HCEC 1CT (cell line): Measurements from ENCODE around the gene OXCT1.
"Not testable (repeated sequence)": the region's sequence is repeated elsewhere in the genome, so short reads cannot be mapped to it uniquely, and the experiment has no call there.

Experiments used
- DNase-seq: peaks from one replicate; pipeline ENCODE4 v3.0.0-alpha.2; 2017

Gene OXCT1

DNA sequence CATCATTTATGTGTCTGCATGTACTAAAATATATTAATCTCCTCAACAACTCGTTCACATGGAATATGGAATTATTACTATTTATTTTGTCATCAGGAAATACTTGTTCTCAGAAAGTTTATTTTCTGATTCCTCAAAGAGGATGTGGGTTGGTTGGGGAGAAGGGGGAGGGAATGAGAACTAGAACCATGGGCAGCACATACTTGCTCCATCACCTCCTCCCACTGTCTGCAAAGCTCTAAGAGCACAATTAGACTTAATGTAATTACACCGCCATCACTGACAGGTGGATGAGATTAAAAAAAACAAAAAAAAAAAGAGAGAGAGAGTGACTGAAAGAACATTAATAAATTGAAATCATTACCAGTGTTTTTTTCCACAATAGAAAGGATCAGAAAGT lies 98.2 kb downstream of the OXCT1 start:
- no peak for DNase-seq

DNA sequence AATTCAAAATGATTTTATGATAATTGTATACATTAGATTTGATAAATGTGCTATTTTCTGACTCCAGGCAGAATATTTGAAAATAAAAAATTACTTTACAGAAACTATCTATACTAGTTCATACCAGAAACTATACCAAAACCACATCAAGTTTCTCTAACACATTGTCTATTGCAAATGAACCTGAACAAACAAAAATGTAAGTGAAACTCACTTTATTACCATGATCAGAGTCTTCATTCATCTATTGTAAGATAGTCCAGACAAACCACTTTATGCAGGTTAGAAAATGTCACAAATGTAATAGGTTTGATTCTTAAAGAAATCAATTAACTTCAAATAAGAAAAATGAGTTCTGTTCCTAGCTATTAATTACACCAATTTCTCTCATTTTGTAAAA lies 99.4 kb downstream of the OXCT1 start:
- no peak for DNase-seq

DNA sequence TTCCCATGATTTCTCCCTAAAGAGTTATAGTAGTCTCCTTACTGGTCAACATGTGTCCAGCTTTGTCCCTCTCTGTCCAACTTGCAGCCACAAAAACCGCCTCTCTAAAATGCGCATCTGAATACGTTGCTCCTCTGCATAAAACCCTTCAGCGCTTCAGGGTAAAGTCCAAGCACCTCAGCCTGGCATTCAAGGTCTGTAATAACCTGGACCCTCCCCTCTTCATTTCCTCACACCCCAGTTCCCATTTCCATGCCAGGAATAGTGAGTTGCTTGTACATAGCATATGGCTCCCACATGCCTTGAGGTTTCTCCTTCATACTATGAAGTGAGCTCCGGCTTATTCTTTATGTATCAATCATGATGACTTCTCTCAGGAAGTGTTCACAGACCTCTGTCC lies 101.5 kb downstream of the OXCT1 start:
- no peak for DNase-seq

DNA sequence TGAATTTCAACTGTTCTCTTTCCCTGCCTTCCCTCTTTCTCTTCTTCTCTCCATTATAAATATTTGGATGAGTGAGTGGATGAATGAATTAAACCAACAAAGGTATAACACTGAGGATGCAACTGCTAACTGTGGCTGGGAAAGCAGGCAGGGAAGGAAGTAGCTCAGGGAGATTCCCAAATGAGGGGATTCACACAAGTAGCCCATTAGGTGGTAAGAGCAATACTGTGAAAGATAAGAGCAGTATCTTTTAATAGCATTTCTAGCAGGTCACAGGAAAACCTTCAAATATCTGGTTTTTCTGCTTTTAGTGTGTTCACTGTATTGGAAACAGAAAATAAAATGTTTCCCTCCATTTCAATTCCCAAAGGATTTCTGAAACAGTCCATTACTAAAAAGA lies 105.6 kb downstream of the OXCT1 start:
- no peak for DNase-seq

DNA sequence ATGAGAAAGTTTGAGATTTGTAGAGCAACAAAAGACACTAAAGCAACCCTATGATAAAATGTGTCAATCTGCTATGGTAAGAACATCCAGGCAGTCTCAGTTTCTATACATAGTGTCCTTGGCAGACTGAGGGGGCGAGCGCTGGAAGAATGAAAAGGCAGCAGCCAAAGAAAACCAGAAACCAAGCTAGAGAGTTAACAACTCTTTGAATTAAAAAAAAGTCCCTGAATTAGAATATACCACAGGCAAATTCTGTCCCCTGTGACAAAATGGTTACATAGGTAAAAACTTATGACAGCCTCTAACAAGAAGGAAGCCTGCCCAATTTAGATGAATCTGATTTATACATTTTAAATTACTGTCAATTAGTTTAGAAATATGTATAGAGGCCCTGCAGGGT lies 106.7 kb downstream of the OXCT1 start:
- no peak for DNase-seq

DNA sequence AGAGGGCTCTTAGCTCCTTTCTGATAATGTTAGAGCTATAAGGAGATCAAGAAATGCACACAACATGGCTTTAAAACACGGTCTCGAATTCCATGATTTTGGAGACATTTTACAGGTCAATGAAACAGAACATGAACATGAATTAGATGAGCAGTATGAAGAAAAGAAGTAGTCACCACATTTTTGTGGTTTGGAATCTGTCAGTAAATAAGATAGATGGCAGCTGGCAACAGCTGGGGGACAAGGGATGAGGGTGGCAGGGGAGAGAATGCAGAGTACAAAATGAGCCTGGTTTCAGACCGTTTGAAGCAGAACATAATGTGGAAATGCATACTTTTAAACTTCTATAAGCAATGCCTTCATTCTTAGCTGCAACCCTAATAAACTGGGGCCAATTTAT lies 107.1 kb downstream of the OXCT1 start:
- peak; percentile 81 for DNase-seq

DNA sequence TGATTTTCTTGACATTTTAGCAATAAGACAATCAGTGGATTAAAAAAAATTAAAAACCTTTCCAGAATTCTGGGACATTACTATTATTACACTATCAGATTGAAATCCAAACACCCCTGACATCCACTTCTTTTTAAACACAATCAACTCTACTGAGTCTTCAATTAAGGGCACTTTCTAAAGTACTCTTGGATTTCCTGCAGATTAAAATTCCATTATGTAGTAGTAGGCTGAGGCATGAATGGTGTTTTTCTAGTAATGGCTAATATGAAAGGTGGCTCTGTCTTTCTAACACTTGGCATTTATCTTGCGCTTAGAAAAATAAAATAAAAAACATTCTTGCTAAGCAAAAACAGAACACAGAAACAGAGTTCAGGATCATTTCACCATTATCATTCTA lies 107.8 kb downstream of the OXCT1 start:
- no peak for DNase-seq

DNA sequence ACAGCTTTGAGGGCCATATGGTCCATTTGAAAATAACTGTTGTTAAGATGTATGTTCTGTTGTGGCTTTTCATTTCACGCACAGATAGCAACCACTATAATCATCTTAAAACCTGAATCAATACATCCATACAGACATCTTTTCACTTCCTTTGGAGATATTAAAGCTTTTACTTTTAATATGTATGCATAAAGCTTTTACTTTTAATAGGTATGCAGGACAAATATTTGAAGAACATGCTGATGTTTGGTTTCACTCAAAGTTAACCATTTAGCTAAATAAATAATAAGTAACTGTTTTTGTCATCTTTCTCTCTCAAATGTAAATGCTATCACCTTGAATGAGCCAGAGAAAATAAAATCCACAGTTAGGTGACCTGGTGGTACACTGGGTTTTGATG lies 108.6 kb downstream of the OXCT1 start:
- DNase-seq = no peak

DNA sequence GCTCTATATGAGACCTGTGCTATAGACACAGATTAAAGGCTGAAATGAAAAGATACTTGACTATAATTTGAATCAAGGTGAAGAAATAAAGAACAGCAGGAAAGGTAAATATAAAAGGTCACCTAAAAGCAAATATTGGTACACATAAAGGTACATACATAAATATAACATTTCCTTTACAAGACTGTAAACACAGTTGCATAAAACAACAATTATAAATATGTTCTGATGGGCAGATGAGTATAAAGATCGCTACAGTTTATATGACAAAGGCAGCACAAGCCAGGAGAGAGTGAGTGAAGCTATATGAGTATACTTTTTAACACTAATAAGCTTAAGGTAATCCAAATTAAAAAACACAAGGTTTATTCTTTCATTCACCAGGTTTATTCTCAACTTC lies 114.5 kb downstream of the OXCT1 start:
- no peak for DNase-seq

DNA sequence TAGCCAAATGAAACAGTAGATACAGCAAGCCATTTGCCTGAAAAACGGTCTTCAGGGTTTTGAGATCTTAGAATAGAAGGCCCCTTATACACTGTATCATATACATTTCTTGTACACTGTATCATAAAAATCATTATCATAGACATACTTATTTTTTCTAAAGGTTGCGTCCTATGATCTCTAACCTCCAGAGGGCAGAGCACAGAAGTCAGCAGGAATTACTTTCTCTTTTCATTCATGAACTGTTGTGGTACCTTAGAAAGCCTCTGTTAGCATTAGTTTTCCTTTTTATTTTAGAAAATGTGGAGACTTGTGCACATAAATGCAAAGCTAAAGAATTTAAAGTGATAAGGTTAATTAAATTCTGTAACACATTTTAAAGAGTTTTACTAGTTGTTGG lies 115.4 kb downstream of the OXCT1 start:
- DNase-seq = peak; percentile 5

DNA sequence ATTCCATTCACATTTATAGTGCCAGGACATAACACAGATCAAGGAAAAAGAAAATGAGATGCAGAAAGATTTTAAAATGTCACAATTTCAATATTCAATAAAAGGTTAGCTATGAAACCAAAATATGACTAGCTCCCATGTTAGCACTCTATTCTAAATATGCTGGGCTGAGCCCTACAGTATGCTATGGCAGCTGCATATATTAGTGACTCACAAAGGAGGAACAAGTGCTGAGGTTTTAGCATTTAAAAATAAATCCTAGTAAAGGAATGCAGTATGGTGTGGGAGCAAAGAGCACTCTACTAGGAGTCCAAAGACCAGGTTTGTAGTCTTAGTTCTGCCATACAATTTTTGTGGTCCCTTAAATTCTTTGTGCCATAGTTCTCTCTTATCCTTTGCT lies 118.4 kb downstream of the OXCT1 start:
- peak; percentile 26 for DNase-seq

DNA sequence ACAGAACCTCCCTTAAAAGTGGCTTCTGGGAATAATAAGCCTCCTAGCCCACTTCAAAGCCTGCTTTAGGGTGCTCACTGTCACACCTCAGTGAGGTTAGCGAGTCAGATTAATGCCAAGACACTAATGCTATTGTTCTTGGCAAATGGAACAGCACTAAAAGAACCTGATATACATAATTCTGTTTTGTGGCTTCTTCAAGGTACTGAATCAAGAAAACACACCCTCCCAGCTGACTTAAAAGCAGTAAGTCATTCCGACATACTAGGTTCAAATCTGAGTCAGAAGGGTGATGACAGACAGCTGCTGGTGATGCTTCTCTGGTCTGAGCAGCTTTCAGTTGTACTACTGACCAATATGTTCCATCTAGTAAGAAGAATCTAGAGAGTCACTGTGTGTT lies 121.6 kb downstream of the OXCT1 start:
- peak; percentile 72 for DNase-seq

DNA sequence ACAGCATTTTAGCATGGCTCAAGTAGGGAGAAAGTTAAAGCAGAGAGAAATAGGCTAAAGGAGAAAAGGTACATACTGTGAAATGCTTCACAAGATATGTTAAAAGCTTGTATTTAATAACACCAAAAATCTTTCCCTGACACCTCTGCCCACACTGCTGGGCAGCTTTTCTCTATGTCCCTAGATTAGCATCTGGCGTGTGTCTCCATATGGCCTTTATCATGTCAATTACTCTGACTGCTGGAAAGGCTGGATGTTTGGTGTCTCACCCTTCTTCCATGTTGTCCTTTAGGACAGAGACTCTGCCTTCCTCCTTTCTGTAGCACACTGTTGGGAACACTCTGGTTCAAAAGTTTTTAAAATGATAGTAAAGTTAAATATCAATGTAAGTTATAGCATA lies 122.5 kb downstream of the OXCT1 start:
- DNase-seq = no peak

DNA sequence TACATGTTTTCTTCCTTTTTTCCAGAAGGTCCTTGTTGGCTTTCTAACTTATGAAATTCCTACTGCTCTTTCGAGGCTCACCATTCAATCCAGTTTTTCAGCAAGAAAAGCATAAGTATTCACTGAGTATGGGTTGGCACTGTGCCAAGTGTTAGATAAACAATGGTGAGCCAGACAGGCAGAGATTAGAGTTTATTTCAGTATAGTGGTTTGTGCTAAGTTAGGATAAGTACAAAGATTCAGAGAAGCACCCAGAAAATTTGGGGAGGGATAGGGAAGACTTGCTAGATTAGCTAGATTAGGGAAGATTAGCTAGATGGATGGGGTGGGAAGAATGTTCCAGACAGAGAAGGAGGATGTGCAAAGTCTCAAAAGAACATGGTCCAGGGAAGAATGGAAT lies 122.9 kb downstream of the OXCT1 start:
- DNase-seq = peak; percentile 13

DNA sequence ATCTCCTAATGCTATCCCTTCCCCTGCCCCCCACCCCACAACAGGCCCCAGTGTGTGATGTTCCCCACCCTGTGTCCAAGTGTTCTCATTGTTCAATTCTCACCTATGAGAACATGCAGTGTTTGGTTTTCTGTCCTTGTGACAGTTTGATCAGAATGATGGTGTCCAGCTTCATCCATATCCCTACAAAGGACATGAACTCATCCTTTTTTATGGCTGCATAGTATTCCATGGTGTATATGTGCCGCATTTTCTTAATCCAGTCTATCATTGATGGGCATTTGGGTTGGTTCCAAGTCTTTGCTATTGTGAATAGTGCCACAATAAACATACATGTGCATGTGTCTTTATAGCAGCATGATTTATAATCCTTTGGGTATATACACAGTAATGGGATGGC lies 127.6 kb downstream of the OXCT1 start:
- DNase-seq = not testable (repeated sequence)

DNA sequence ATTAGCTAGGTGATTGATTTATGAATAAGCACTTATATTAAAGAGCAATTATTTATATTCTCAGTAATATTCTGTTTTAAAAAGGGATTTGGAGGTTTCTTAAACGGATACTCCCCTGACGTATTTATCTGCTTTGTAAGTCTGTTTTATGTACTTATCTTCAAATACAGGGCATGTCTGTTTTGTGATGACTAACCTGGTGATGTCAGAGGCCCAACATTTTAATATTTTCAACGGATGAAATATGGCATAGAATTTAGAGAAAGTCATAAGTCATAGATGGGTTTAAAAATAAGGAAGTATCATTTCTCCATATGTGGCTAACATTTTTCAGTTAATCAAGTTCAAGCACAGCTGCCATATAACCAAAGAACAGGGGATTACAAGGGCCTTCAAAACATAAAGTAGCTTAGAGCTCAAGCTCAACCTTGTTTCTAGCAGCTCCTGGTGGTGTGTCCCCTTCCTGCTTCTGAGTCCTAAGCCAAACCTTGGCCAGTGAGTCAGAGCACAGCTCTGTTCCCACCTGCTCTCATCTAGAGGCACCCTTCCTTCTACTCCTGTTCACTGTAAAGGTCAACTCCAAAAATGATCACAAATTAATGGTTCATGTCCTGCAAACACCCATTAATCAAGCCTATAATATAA lies 131.4 kb downstream of the OXCT1 start:
- no peak for DNase-seq

DNA sequence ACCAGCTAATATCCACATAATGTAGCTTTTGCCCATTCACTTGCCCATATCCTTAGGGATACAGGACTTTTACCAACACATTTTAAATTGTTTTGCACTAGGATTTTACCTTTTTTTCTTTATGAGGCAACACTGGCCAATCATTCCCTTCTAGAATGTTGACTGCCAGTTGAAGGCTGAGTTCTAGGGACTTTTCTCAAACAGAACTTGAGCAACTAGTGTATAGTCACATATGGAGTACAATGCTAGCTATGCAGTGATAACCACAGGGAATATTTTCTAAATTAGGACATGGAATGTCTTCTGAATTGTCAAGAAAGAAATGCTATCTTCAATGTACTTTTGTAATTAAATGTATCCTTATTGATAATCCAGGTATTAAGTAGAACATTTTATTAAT lies 133.6 kb downstream of the OXCT1 start:
- DNase-seq = no peak

DNA sequence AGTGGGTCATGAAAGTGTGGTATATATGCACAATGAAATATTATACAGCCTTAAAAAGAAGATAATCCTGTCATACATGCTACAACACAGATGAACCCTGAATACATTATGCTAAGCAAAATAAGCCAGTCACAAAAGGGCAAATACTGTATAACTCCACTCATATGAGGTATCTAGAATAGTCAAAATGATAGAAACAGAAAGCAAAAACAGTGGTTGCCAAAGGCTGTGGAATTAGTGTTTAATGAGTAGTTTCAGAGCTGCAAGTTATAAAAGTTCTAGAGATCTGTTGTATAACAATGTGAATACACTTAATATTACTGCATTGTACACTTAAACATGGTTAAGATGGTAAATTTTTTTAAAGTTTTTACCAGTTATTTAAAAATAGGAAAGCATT lies 135.0 kb downstream of the OXCT1 start:
- no peak for DNase-seq

DNA sequence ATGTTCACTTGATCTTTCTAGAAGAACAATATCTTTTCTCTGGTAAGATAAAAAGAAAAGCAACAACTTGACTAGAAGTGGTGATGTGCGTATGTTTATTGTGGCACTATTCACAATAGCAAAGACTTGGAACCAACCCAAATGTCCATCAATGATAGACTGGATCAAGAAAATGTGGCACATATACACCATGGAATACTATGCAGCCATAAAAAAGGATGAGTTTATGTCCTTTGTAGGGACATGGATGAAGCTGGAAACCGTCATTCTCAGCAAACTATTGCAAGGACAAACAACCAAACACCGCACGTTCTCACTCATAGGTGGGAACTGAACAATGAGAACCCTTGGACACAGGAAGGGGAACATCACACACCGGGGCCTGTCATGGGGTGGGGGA lies 140.8 kb downstream of the OXCT1 start:
- not testable (repeated sequence) for DNase-seq

DNA sequence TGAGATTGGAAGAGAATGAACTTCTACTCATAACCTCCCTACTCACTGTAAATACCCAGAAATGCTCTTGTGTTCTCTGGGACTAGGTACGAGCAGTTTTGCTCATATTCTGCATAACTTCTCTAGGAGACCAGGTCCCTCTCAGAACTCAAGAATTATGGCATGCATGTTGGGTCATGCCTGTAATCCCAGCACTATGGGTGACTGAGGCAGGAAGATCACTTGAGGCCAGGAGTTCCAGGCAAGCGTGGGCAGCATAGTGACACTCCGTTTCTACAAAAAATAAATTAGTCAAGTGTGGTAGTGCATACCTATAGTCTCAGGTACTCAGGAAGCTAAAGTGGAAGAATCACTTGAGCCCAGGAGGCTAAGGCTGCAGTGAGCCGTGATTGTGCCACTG lies 141.9 kb downstream of the OXCT1 start:
- no peak for DNase-seq

DNA sequence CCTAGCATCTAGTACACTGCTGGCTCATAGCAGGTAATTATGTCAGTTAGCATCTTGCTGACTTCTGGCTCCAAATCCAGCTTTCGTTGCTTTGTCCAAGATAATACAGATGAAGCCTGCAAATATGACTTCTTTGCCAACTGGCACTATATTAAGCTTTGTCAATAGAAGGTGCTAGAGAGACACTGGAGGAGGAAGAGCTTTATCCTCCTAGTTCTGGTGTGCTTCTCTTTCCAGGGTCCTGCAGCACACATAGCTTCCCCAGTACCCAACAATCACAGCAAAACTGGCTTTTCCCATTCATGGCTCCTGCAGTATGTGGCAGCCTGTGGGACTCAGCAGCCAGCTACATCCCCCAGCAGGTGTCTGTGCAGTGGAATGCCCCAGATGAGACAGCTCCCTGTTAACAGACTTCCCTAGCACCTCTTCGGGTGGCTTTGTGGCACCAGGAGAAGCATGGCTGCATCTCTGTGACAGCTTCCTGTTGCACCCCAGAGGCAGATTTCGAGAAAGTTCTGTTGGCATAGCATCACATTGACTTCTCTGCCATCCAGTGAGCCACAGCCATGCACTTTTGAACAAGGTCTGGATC lies 147.8 kb downstream of the OXCT1 start:
- DNase-seq = peak; percentile 11

DNA sequence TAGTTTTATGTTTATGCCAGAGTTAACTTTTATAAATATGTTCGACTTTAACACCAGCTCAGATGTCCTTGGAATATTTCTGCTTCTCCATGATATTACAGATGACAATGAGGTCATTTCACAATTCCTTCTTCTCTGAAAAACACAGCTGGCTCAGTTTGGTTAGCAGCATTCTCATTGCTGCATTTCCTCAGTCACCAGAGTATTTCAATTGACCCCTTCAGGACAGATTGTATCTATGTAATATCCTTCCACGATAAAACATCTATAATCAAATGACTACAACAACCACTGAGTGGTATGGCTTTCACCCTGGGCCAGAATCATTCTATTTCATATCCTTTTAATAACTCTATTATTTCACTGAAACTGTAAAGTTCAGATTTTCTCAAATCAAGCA lies 148.7 kb downstream of the OXCT1 start:
- no peak for DNase-seq

DNA sequence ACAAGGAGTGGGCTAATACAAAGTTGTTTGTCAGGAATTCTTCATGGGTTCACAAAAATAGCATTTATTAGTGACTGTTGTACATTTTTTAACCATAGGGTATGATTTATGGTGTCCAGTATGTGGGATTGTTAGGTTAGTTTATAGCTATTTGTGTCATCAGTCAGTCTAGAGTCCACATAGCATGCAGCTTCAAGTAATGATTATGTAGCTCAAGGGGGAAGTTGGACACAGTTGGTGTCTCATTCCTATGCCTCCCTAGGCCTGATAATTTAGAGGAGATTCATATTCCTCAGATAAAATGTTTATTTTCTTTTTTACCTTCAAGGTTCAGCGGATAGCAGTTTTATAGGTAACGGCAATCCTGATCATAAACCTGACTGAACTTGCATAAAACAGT lies 153.8 kb downstream of the OXCT1 start:
- no peak for DNase-seq

DNA sequence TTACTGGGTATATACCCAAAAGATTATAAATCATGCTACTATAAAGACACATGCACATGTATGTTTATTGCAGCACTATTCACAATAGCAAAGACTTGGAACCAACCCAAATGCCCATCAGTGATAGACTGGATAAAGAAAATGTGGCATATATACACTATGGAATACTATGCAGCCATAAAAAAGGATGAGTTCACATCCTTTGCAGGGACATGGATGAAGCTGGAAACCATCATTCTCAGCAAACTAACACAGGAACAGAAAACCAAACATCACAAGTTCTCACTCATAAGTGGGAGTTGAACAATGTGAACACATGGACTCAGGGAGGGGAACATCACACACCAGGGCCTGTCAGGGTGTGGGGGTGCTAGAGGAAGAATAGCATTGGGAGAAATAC lies 155.8 kb downstream of the OXCT1 start:
- DNase-seq = not testable (repeated sequence)

DNA sequence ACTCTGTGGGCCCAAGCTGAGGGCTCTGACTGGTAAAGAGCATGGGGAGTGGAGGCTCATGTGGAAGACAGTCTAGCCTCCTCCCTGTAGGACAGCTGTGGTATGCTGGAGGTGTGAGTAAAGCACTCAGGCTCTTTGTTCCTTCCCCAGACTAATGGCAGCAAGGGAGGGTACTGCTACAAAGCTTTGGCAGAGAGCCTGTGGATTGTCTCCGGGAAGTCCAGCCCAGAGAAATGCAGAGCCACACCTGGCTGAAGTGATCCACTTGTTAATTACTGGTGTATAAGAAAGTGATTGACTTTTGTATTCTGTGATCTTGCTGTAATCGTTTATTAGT lies 161.7 kb downstream of the OXCT1 start:
- no peak for DNase-seq
